Measurements from ENCODE around the gene XYLT1.

Gene XYLT1

DNA sequence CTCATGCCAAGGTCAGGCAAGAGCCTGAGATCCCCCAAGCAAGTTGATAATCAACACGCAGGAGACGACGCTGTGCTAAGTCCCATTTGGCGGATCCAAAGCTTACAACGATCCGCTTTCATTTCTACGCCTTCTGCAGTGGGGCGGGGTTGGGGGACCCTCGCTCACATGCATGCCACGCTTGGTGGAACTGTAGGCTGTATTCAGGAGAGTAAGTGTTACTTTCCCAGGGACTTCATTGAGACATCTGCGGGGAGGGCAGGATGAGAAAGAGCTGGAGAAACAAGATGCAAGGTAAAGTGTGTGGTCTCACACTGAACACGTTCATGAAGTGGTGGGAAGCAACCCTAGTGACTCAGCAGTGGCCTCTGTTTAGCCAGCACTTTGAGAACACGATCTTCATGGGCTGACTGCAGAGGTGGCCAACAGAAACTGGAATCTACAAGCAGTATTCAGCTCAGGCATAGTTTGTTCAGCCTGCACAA, 100.5 kb downstream of the XYLT1 start:
- no peak for DNase-seq

DNA sequence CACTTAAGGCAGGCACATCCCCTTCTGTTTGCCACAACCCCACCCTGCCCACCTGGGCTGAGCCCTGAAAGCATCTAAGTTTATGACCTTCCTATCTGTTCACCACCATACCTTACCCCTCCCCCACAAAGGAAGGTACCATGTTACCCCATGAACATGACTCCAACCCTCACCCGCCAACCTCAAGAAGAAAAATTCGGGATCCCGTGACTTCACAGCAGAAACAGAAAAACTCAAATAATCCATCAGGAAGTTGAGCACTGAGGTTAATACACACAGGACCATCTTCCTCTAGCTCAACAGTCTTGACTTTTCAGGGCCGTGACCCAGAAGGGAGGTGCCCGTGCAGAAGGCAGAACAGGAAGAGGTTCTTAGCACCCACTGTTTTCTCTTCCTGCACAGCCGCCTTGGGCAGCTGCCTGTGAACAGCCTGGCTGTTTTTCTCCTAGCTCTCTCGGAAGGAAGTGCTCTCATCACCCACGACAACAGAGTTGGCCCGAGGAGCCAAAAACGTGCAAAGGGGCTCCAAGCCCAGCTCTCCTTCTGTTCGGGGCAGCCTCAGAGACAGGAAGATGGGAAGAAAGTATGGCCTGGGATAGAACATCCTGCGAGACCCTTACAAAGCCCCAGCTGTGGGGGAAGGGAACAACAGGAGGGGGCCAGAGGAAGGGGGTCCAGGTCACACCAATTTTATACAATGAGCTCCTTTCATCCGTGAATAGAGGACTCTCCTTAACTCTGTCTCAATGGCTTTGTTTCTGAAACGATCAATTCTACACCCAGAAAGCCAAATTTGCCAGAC, 101.1 kb downstream of the XYLT1 start:
- no peak for DNase-seq

DNA sequence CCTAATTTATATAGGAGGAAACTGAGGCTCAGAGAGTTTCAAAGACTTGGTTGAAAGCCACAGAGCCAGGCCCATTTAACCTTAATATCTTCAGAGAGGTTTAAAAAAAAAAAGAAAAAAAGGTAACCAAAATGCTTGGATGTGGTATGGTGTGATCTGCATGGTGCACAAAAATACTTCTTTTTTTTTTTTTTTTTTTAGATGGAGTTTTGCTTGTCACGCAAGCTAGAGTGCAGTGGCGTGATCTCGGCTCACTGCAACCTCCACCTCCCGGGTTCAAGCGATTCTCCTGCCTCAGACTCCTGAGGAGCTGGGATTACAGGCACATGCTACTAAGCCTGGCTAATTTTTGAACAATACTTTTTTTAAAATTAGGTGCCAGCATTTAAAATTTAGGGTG, 101.8 kb downstream of the XYLT1 start:
- no peak for DNase-seq

DNA sequence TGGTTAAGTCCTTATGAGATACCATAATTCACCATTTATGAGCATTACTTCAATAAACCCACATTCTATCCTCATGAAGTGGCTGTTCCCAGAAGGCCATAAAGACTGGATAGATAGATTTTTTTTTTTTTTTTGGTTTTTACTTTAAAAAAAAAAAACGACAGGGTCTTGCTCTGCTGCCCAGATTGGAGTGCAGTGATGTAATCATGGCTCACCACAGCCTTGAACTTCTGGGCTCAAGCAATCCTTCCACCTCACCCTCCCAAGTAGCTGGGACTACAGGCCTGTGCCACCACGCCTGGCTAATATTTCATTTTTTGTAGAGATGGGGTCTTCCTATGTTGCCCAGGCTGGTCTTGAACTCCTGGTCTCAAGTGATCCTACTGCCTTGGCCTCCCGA, 102.3 kb downstream of the XYLT1 start:
- DNase-seq = no peak

DNA sequence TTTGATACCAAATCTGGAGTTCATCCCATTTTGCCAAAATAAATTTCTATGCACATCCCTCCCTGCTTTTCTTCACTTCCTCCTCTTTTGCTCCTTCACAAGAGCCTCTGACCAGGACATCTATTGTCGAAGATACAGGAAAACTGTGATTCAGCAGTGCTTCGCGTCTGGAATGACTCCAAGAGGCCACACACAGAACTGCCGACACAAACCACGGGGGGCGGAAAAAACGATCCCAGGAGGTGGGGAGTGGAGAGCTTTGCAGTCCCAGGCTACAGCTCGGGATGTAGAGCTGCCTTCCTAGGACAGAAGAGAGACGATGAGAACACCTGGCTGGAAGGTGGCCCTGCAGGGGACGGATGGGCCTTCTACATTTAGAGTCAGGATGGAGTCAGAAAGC, 102.8 kb downstream of the XYLT1 start:
- no peak for DNase-seq

DNA sequence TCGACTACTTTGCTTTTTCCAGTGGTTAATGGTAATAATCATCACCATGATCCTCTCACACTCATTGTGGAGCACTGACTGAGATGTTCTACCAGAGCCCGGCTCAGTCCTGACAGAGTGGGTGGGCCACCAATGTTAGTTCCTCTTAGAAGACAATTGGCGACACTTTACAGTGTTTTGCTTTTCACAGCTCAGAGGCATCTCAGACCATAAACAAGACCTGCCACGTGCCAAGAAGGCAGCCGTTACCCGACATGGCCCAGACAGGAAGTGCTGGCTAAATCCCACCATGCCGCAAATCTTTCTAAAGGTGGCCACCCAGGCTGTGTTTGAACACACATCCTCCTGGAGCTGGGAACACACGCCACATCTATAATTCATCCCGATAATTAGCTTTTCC, 103.7 kb downstream of the XYLT1 start:
- DNase-seq = no peak

DNA sequence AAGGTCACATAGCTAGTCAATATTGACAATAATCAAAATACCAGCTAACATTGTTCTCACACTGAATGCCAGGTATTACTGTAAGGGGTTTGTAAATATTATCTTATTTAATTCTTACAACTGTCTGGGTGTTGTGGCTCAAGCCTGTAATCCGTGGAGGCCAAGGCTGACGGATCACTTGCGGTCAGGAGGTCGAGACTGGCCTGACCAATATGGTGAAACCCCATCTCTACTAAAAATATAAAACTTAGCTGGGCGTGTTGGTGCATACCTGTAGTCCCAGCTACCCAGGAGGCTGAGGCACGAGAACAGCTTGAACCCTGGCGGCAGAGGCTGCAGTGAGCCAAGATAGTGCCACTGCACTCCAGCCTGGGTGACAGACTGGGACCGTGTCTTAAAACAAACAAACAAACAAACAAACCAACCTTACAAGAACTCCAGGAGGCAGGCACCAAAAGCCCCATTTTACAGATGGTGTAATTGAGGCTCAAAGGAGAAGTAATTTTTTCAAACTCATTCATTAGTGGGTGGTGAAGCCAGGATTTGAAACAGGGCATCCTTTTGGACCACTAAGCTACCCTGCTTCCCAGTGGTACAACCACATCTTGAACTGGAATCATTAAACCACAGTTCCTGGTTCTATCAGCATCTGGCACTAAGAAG, 104.3 kb downstream of the XYLT1 start:
- no peak for DNase-seq

DNA sequence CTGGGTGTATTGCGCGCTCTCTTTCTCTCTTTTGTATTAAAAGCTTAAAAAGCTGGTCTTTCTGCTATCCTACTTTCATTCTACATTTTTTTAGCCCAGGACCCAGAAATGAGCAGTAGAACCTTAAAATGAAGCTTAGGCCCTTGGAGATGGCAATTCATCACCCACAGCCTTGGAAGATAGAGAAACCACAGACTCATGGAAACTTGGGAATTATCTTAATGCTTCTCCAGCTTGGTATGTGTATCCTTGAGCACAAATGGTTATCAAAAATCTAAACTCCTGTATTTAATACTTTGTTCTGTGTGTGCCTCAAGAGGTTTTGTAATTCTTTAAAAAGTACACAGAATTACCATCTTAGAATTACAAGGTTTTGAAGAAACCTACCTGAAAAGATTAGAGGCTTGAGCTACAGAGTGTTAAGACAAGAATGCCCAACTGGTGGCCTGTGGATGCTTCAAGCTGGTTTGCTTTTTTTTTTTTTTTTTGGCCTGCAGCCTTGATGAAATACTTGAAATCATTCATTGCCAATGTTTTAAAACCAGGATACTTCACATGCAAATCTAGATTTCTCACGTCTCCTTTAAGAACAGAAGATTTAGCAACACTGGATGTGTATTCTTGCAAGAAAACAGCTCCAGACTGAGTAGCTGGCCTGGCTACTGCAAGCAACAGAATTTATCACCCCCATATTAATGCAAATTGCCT, 105.0 kb downstream of the XYLT1 start:
- no peak for DNase-seq

DNA sequence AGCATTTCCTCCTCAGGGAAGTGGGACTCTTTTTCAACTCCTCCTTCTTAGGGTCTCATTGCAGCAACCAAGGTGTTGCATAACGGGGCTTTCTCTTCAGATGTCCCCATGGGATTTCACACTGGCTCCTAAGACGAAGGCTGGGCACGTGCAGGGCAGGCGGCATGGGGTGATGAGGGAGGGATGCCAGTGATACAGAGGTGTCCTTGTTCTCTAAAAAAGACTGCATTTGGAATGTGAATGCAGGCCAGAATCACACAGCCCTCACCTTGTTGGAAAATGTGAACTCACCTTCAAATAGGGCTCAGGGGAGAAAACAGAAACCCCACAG, 105.6 kb downstream of the XYLT1 start:
- no peak for DNase-seq

DNA sequence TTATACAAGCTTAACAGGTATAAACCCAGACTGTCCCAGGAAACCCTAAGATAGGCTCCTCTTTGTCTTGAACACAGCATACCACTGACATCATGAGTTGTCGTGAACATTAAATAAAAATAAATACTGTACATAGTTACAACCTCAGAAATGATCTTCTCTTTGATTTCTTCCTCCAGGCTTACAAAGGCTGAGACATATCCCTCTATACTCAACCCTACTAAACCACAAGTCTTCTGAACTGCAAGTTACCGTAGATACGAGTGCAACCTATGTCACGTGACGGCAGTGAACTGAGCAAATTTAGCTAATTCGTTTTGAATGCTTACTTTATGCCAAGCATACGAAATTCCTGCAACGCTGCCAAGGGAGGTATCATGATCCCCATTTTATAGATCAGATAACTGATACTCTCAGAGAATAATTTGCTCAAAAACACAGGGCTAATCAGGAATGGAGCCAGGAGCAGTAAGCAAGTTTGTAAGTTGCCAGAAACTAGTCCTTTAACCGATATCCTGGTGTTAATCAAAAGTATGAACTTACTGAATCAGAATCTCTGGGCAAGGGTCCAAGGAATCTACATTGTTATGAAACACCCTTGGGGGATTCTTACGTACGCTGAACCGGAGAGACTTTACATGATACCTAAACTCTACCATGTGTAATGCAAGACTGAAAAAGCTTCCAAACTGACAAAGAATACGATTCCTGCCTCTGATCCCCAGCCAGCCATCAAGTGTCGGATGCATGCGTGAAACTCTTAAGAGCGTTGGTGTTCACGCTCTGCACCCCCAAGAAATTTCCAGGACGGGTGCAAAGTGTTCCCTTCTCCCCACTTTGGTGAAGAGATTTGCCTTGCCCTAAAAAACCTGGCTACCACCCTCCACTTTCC, 106.2 kb downstream of the XYLT1 start:
- no peak for DNase-seq

DNA sequence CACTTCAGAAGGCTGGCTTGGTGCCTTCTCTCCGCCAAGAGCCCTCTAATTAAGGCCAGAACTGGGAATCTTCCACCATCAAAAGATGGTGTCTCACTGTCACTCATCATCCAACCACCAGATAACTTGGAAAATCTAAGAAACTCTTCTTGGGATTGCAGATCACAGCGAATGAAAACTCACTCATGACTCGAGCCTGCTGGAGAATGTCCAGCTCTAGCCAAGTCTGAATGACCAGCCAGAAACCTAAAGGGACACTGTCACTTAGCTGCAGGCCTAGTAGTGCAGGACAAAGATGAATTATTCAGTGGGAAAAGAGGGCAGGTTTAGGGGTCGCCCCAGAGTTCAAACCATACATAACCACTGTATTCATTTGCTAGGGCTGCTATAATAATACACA, 107.8 kb downstream of the XYLT1 start:
- no peak for DNase-seq

DNA sequence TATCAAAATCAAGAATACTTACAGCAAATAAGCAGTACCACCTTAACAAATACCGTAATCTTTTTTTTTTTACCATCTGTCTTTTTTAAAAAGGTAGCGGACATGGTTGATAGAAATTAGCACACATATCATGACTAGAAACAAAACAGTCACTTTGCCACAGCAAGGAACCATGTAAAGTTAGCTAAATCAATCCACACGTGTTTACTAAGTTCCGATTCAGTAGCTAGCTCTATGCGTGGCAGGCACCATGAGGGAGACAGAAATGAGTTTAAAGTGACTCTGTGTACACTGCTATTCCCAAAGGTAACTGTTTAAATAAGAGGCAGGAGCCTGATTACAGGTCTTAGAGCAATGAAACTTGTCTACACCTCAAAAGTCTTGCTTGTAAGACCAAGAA, 108.6 kb downstream of the XYLT1 start:
- no peak for DNase-seq

DNA sequence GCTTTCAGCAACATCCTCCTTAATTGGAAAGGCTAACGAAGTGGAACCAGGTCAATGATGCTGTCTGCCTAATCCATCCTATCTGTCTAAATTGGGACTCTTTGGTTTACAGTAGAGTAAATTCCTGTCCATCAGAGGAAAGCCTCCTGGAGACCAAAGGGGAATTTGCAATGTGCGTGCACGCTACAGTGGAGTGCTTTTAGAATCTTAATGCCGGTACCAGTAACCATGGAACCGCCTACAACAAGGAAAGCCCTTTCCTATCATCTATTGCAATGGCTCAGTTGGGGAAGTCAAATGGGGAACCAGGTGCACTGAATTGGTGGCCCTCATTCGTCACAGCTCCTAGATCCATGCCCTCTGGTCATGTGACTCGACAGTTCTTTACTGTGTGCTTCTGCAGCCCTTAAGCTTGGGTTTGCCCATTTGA, 110.1 kb downstream of the XYLT1 start:
- DNase-seq = no peak

DNA sequence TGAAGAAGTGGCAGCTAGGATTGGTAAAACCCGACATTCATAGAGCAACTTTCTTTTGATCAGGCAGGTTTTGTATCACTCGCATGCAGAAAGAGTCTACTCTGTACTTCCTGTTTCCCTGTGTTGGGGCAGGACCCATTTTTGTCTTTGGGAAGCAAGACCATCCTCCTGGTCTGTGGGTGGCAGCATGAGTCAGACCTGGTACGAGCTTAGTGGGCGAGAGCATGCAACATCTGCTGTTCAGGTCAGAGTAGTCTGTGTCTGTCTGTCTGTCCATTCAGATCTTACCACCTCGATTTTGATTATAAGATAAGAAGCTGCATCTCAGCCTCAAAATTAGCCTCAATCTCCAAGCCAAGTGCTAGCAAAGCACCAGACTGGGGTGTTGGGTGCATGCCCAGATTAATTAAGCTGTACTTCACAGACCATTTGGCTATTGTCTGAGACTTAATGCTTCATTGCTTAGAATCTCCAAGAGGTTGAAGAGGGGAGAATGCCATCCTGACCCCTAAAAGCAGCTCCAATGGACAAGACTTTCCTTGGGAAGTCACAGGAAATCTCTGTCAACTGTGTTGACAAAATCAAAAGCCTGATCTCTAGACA, 110.9 kb downstream of the XYLT1 start:
- no peak for DNase-seq

DNA sequence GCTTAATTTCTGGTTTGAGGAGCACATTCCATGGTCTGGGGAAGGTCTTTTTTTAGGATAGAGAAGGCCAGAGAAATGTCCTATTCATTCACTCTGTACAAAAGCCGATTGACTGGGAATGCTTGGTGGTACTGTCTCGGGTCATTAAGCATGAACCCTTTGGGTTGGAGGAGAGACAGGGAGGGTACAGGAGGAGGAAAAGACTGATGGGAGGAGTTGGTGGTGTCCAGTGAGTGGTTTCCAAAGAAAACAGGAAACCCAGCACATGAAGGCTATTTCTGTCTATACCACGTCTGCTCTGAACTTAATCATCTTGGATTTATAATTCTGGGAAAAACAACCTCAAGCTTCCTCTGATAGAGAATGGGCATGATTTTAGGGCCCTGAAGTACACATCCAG, 111.9 kb downstream of the XYLT1 start:
- DNase-seq = no peak

DNA sequence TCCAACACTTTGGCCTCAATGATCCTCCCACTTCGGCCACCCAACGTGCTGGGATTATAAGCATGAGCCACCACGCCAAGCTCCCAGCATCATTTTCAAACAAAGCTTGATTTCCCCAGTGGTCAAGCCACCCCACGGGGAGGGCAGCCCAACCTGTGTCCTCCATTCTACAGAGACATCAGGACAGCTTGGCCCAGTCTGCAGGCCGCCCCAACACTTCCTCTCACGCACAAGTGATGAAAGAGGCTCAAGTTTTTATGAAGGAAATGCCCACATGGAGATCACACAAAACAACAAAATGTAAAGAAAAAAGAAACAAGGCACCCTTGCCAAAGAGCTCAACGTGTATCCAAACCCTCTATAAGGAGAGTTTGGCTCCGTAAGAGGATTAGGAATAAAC, 112.4 kb downstream of the XYLT1 start:
- DNase-seq = no peak

DNA sequence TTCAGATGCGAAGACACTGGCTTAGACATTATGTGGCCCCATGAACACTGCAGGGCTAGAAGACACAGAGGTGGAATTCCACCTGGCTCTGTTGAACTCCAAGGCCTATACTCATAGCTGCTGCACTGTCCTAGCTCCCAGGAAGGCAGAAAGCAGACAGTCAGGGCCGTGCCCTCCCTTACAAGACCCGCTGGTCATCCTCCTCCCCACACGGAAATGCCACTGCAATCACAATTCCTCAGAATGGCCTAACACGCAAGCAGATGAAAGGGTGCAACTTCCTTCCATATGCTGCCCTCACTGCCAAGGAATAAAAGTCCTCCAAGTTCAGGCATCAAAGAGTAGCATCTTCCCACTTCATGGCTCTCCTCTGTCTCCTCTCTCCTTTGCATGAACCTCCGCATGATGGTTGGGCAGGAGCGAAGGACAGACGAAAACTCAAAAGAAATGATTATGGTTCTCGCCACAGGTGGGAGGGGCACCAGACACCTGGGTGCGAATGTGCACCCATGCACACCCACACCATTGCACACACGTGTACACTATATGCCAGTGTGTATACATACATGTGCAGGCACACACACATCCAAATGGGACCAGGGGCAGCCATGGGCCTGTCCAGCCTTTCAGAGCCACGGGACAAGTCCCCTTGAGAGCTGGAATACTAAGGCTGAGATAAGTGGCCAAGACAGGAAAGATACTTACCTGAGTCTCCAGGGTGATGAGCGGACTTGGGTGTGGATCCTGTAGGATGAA, 113.3 kb downstream of the XYLT1 start:
- DNase-seq = no peak

DNA sequence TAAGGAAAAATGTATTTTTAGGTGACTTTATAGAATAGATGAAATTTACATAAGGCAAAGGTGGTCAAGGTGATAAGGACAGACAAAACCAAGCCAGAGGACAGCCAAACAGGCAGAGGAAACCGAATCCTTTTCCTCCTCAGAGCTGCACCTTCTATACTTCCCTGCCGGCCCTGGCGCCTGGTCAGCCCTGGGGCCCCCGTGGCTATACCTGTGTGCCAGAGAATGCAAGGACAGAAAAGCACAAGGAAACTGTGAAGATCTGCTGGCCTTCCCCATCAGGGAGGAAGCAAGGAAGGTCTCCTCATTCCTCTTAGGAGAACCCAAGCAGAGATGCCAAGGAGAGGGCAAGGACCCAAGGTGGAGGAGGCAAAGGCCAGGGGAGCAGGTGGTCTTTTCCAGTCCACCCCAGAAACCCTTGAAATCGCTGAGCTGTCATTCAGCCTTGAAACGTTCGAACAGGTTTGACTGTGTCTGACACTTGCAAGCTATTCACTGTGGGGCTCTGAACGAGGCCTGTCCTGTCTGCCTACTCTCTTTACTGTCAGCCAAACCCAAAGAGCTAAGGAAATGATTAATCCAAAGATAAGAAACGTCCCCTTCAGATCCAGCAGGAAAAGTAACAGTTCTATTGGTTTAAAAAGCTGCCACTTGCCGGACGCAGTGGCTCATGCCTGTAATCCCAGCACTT, 114.4 kb downstream of the XYLT1 start:
- DNase-seq = no peak

DNA sequence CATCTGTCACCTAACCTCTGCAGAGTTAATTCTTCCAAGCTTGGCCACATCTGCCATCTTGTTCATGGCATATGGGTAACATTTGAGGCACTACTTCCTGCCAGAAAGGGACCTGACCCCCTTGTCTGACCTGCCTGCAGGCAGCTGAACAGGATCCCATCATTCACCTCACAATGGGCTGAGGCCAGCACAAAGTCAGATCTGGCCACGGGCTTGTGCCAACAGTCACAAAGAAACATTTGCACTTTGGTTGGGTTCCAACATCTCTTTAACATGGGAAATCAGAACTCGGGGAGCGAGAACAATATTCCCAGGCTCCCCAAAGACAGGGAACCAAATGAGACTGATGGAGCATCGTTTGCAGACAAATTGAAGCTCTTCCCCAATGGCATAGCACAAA, 116.1 kb downstream of the XYLT1 start:
- no peak for DNase-seq

DNA sequence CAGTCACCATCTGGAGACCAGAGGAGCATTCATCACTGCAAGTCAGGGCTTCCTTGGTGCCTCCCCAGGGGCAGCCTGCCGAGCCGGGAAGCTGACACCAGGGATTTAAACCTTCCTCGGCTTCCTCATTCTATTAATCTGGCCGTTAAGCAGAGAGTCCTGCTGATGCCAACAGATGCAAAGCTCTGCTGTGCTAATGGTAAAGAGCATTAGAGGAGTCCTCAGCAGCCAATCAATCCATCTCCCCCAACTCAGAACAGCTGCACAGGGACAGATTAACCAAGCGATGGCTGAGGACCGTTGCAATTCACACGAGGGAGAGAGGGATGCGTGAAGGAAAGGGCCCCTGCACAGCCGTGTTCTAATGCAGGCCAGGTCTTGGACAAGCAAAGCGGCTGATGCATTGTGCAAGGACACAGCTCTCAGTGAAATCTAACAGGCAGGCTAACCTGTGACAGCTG, 116.6 kb downstream of the XYLT1 start:
- DNase-seq = peak; percentile 75

DNA sequence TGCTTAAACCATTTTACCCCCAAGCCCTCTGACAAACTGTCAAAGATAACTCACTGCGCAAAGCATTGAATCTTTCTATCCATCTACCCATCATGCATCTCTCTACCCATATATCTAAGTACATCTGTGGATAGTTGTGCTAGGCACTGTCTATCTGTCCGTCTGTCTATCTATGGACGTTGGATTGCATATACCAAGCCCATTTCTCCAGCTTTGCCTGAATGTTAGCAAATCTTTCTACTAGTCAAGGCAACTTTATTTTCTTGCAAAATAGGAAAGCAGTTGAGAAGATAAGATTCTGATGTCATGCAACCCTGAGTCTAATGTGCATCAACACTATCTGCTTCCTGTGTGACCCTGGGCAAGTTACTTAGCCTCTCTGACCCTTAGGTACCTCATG, 117.2 kb downstream of the XYLT1 start:
- DNase-seq = no peak

Data from retina (tissue), 1 donor.